Medulla oblongata (tissue), 1 donor: ENCODE results near the gene KCNQ5.

Experiments used
- DNase-seq: peaks from one replicate; pipeline ENCODE4 v3.0.0-alpha.2; 2015; ENCODE audit errors: extremely low spot score

Gene KCNQ5

DNA sequence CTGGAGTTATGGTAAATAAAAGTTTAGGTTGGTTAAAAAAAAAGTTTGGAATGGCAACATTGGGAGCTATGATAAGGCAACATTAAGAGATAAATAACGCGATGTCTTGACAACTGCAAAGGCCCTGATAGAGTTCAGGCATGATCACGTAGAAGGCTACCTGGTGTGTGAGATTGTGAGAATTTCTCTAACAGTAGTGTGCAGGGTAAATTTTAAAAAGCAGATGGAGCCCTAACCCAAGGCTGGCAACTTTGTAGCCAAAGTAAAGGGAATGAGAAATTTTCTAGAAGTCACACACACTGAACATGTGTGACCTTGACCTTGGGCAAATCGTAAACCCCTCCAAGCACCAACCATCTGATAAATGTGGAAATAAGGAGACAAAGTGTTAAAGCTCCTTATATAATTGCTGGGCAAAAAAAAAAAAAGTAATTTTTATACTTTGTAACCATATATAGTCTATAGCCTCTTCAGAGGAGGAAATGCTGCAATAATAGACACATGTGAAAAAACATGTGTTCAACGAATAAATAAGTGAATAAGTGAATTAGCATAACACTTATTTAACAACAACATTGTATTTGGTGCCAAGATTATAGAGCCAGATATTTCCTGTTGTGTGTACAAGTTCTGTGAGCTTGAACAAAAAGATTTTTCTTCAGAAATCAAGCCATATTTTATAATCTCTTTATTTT lies 18.2 kb downstream of the KCNQ5 start:
- no peak for DNase-seq

DNA sequence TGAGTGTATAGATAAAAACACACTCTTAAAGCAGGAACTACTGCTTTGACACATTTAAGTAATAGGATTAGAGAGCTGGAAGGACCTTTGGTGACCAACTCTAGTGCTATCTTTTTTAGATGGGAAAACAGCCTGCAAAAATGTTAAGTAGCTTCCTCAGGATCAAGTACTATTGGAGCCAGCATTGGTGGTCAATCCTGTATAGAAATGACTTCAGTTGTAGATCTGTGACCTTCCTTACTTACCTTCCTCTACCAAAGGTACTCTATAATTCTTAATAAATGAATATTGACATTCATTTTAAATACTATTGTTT lies 18.7 kb downstream of the KCNQ5 start:
- DNase-seq: no peak

DNA sequence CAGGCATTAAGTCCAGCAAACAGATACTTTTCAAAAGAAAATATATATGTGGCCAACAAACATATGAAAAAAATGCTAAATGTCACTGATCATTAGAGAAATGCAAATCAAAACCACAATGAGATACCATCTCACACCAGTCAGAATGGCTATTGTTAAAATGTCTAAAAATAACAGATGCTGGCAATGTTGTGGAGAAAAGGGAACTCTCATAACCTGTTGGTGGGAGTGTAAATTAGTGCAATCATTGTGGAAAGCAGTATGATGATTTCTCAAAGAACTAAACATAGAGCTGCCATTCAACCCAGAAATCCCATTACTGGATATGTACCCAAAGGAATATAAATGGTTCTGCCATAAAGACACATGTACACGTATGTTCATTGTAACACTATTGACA lies 20.6 kb downstream of the KCNQ5 start:
- DNase-seq: no peak

DNA sequence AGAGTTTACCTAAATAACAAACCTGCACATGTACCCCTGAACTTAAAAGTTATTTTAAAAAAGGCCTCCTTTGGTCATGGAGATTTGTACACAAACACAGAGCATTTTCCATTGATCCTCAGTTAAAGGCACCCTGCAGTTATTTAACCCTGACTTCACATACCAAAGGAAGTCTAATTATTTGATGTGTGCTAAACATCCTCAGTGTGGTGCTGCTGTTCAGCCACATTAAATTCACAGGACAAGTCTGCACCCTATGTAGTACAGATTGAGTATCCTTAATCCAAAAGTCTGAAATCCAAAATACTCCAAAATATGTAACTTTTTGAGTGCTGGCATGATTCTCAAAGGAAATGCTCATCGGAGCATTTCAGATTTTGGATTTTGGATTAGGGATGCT lies 21.4 kb downstream of the KCNQ5 start:
- no peak for DNase-seq

DNA sequence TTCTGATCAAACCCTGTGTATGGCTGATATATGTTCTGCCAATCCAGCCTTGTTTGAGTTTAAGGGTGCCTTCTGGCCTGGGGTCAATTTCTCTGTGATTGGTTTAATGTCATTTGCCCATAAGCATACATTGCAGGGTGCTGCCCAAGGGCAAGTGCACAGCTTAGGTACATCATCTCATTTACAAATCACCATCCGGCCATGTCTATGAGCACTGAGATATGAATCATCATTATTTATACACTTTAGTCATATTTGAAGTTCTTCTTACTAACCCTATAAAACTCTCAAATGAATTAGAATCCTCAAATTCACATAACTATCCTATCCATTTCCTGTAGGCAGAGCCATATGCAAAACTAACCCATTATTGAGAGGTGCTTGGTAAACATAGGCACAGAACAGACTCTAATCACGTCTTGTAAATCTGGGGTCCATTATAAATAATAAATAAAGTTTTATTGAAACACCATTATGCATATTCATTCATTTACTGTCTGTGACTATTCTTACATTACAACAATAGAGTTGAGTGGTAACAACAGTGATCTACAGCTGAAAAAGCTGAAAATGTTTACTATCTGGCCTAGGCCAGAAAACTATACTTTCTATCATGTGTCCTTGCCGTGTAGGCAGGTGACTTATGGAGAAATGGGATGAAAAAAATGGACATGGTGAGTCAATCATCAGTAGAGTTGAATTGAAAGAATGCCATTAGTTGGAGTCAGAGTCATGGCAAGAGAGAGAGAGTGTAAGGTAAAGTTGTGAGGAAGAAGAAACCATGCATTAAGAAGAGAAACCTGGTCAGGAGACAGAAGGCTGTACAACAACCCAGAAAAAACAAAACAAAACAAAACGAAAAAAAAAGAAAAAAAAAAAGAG lies 25.0 kb downstream of the KCNQ5 start:
- DNase-seq: no peak

DNA sequence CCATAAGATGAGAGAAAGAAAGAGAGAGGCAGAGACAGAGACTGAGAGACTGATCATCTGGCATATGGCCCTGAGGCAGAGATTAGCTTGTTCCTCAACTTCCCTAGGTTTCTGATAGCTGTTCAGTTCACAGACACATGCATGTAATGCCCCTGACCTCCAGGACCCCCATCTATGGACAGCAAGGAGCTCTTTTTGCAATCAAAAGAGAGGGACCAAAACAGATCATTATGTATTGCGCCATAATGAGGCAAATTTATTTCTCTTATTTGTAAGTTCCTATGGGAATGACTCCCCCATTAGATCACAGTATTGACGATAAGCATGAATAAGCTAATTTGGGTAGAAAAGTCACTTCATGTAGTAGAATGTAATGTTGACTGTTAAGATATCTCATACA lies 25.6 kb downstream of the KCNQ5 start:
- DNase-seq: no peak

DNA sequence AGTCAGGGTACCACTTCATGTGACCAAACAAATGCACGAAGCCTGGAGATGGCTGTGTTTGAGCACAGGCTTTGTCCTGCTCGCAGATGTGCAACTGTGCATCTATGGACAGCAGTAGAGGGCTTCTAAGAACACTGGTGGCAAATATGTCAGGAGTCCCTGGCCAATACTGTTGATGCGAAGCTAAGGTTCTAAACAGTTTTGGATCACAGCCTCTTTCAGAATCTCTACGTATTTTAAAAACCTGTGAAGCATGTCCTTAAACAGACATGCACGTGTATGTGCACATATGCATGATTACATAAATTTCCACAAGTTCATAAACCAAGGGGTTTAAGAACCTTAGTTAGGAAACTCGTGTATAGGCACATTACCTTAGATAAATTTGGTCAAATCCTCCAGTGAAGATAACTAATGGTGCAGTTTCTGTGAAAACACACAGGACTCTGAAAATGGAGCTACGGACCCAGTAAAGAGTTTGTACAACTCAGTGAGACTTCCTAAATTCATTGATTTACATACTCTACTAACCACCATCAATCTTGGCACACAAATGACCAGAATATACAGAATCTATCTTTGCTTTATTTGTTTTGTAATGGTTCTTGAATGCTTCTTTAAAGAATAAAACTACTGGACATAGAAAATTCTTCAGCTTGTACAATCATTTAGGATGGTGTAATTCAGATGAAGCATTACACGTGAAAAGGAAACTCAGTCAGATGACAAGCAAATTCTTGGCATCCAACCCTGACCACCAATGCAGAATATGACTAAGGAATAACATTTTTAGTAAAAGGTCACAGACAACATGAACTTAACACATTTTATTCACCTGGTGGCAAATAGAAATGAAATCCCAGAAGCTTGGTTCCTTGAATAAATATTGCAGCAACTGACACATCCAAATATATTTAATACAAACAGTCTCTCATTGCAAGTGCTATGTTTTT lies 27.4 kb downstream of the KCNQ5 start:
- no peak for DNase-seq

DNA sequence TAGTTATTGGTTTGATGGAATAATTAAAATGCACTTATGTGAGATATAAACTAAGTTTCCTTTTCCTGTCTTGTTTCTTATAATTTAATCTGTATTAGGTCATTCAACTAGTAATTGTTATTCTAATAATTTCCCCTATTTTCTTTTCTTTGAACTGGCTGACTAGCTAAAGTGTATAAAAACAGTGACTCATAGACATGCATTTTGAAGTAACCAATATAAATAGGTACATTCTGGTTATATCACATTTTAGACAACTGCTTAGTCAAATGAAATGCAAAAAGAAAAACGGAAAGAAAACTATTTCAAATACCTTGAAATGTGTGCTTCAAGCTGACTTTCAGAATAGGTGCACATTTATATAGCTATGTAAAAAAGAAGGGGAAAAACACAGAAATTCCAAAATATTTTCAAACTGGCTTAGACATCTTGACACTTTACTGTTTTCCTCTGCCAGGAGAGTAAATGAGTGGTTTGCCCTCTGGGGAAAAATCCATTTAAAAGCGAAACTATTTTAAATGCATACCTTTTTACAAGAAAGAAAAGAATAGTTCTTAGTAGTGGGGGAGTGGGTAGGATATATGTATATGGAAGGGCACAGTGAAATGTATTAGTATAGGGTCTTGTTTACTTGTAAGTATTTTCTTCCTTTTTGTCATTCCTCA lies 28.3 kb downstream of the KCNQ5 start:
- no peak for DNase-seq

DNA sequence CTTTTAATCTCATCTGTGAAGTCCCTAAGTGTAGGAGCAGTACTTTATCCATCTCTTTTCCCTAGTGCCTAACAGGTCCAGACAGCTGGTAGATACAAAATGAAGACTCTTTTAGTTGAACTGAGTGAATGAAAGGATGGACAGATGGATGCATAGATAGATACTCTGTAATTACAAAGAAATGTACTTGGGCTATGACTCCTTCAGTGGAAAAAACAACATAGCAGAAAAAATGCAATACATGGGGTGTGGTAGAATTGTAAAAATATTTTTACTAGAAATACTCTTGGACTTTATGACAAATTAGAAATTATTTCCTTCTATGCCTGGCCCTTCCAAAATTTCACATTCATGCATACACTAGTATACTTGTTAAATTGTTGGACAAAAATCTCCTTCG lies 29.3 kb downstream of the KCNQ5 start:
- DNase-seq: no peak

DNA sequence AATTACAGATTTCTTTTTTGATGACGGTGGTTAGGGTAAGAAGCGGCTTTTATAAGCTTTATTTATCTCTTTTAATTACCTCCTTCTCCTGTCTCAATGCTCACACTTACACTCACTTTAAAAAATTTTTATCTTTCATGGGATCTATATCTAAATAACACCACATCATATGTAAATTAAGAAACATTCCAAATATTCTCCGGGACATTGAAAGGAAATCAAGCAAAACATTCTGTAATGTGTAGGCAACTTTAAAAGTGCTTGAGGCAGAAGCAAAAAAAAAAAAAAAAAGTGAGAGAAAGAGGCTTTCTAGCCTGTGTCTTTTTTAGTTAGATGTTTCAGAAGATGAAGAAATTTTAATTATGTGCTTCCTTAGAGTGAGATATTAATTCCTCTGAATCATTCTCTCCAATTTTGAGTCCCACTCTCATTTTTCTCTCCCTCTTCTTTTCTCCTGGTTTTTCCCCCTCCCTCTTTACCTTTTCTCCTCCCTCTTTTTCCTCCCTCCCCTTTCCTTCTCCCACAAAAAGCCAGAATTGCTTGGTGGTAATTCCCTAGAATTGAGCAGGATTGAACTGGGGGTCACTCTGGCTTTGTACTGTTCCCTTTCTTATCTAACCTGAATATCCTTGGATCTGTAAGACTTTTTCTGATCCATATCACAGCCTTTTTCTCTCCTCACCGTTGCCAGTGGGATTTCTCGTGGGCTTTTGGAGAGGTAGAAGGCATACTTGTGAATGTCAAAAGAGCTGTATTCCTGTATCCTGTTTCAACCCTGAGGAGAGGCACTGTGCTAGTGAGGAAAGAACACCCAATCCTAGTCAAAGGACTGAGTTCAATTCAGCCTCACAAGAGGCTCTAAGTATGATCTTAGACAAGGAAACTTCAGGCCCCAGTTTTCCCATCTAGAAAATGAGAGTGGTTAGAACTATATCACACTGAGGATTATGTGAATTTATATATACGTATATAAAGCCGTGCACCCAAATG lies 30.4 kb downstream of the KCNQ5 start:
- DNase-seq: no peak

DNA sequence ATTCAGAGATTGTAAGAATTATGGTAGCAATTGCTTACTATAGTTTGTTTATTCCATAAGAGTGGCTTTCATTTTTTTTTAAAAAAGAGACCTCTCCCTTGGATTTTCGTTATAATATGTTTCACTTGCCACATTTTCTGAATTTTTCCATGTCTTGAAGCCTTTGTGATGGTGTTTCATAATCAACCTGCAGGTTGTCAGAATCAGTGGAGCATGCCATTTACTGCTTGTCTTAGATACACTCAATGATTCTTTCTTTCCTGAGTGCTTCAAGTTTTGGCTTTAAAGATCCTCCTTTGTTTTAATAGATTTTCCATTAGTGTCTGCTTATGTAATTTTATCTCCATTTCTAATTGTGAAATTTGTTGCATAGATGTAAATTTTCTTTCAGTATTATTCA lies 31.2 kb downstream of the KCNQ5 start:
- no peak for DNase-seq

DNA sequence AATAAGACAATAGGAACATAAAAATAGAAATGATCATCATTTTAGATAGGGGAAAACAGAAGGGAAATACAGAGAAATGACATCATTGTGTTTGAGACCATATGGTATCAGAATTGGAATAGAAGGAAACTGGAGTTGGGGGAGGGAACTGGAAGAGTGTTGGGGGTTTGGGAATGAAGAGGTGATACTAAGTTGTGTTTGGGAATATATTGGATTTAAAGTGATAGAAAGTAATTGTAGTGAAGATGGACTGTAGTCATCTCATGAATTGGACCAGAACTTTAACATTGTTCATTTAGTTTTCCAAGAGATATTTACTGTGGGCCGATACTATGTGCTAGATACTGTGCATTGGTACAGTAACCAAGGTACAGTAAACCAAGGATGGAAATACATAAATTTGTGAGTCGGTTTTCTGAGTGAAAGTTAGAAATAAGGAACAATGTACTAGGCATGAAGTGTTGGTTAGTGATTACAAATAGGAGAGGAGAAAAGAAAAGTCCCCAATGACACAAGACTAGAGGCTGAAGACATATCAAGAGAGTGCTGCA lies 32.3 kb downstream of the KCNQ5 start:
- DNase-seq: no peak

DNA sequence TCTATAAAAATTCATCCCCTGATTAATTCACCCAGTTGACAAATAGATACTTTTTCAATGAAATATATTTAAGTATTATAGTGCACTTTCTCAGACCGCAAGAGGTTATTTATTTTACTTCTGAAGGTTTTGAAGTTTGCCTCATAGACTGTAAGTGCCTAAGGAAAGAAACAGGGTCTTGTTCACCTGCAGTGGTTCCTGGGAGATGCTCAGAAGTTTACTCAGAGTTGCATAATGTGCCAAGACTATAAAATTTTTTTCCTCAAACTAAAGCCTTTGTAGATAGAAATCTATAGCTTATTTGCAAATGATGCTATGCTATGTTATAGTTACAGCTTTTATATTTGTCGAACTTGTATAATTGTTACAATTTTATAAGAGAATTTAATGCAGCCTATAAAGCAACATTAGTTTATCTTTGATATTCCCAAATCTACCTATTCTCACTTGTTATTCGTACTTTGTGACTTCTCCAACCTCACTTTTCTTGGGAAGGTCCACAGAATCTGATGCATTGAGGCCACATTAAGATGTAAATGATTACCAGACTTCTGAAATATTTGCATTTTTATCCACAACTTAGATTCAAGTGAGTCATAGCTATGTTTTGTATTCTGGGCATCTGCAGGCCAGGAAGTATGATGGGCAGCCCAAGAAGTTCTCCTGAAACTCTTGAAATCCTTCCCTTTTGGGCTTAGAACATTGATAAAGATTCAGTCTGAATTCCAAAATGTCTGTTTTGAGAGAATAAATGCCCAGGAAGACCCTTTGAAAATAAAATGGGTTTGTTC lies 35.7 kb downstream of the KCNQ5 start:
- DNase-seq: no peak

DNA sequence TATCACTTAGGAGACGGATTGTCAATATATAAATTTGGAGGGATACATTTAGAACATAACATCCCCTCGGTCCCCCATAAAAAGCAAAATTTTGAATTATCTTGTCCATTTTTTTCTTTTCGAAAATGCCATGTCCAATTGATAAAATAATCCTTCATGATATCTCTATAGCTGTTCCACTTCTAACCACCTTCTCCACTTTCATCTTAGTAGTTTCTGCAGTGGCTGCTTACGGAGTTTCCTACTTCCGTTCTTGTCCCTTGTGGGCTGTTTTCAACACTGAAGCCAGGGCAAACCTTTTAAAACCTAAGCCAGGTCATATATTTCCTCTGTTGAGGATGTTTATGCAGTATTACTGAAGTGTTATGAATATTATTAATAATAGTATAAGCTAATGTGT lies 37.9 kb downstream of the KCNQ5 start:
- no peak for DNase-seq

DNA sequence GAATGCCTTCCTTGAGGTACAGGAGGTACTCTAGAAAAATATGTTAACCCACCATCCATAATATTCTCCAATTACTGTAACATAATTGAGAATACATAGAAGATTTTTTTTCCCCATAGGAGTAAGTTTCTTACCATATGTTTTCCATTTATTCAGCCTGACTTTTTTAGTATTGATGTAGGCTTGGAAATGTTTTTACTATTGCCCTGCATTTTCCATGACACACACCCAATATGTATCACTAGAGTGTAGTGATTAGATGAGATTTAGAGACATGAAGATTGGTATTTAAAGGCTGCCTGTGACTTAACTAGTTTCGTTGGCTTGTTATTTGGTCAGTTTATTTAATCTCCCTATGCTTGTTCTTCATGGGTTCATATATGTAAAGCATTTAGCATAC lies 39.5 kb downstream of the KCNQ5 start:
- no peak for DNase-seq

DNA sequence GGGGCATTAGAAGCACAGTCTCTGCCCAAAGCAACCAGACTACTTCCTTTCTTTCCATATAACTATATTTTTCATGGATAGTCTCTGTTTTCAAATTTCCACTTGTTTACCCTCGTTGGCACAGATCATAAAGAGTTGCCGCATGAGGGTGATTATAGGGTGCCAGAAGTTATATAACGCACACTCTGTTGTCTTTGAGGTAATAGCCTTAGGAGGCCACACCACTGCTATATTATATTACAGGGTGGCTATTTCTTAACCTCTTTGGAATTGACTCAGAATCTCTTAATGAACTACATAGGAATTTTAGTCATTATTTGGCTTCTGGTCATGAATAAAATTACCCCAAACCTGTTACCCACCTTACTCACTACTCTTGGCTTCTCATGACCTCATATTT lies 43.7 kb downstream of the KCNQ5 start:
- no peak for DNase-seq

DNA sequence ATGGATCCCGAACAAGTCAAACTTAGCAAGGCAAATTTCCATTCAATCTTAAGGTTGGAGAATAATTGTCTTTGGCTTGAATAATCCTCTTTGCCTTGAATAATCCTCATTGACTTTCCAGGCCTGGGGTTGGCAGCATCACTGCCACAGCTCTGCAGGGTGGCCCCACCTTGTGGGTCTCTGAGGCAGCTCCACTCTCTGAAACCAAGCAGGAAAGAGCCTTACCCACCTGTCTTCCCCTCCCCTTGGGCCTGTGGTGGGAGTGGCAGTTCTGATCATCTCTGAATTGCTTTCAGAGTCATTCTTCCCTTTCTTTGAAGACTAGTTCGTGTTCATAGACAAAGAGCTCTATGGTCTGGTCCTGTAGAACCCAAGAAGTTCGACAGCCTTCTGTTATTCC lies 47.5 kb downstream of the KCNQ5 start:
- no peak for DNase-seq

DNA sequence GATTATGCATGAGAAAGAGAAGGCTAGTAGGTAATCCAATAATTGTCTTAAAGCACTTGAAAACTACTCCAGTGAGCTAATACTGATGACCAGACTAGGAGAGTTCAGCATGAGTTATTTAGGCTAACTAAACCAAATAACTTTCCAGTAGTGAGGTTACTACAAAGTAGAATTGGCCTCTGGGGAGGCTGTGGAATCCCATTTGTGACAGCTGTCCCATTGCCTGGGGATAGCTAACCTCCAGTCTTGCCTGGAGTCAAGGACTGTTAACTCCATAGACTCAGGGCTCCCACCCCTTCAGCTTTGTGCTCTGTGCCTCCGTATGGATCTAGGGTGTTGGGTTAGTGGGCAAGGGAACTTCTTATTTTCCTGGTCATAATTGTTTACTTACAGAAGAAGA lies 51.0 kb downstream of the KCNQ5 start:
- DNase-seq: no peak

DNA sequence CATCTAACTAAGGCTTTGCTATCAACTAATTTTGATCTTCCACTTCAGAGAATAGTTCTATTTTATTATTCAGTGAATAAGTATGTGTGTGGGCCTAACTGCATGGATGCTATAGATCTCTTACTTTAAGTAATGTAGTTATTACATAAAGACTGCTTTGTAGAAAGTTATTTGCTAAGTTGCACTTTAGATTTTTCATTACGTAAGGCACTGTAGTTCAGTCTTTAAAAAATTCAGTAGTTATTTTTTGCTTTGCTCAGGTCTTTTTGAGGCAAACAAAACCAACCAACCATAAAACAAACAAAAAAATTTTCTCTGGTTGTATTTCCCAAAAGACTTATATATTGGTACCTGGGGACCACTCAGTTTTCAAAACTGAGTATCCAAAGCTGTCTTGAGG lies 53.0 kb downstream of the KCNQ5 start:
- DNase-seq: no peak

DNA sequence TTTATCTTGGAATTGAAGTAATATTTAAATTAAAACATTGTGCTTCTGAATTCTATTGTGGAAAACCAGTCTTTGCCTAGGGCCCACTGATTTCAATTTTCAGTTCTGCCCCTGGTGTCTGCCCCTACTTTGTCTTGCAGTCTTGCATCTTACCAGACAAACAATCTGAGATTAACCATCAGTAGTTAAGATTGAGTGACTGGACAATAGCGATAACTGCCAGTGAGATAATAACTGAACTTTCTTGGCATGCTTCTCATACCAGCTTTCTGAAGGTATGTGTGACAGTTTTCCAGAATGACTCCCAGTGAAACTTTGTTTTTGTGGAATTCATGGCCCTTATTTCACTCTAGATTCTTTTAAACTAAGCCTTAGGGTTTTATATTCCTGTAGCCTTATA lies 53.5 kb downstream of the KCNQ5 start:
- DNase-seq: no peak
